ENCODE results near the gene ABAT.
"Not testable (repeated sequence)": the region's sequence is repeated elsewhere in the genome, so short reads cannot be mapped to it uniquely, and the experiment has no call there.

The ABAT gene

DNA sequence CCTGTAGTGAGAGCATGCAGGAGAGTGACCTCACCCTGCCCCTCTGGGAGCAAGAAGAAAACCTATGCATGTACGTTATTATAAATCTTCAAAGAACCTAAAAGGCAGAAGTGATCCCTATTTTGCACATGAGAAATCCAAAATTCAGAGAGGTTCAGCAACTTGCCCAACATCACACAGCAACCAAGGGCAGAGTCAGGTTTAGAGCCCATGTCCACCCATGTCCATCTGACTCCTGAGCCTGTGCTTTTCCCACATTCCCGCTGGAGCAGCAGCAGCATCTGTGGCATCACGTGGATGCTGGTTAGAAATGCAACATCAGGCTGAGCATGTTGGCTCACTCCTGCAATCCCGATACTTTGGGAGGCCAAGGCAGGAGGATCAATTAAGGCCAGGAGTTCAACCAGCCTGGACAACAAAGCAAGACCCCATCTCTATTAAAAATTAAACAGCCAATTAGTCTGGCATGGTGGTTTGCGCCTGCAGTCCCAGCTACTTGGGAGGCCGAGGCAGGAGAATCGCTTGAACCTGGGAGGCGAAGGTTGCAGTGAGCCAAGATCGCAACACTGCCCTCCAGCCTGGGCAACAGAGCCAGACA is 26.6 kb upstream of the ABAT start:
- DNase-seq (ENCODE audit: low read depth): no peak
- TF ChIP-seq MYC (IDR thresholded peaks at IDR 0.05; ENCODE audit: low read depth, low read length) (no peak), POLR2A (IDR thresholded peaks at IDR 0.05; ENCODE audit: extremely low read depth, insufficient read length) (no peak), MAX (IDR thresholded peaks at IDR 0.05; ENCODE audit: low read depth, low read length) (no peak), CTCF (IDR thresholded peaks at IDR 0.05; ENCODE audit: low read depth, low read length) (no peak)
- H3K4me3 ChIP-seq (ENCODE audit: low read depth, low read length): no peak overlapping the region

GRCh38 chr16:8648877-8649276 is 25.5 kb upstream of the ABAT start:
- no peak for DNase-seq (ENCODE audit: low read depth)
- no peak overlapping the region for H3K4me3 ChIP-seq (ENCODE audit: low read depth, low read length)
- TF ChIP-seq MAX (IDR thresholded peaks at IDR 0.05; ENCODE audit: low read depth, low read length) (no peak), POLR2A (IDR thresholded peaks at IDR 0.05; ENCODE audit: extremely low read depth, insufficient read length) (no peak), MYC (IDR thresholded peaks at IDR 0.05; ENCODE audit: low read depth, low read length) (no peak), CTCF (IDR thresholded peaks at IDR 0.05; ENCODE audit: low read depth, low read length) (no peak)

GRCh38 chr16:8649829-8650554 is 24.4 kb upstream of the ABAT start:
- no peak for TF ChIP-seq CTCF (IDR thresholded peaks at IDR 0.05; ENCODE audit: low read depth, low read length)
- no peak for TF ChIP-seq MYC (IDR thresholded peaks at IDR 0.05; ENCODE audit: low read depth, low read length)
- TF ChIP-seq POLR2A (IDR thresholded peaks at IDR 0.05; ENCODE audit: extremely low read depth, insufficient read length): no peak
- TF ChIP-seq MAX (IDR thresholded peaks at IDR 0.05; ENCODE audit: low read depth, low read length): no peak
- no peak for DNase-seq (ENCODE audit: low read depth)
- H3K4me3 ChIP-seq (ENCODE audit: low read depth, low read length): no peak overlapping the region

DNA sequence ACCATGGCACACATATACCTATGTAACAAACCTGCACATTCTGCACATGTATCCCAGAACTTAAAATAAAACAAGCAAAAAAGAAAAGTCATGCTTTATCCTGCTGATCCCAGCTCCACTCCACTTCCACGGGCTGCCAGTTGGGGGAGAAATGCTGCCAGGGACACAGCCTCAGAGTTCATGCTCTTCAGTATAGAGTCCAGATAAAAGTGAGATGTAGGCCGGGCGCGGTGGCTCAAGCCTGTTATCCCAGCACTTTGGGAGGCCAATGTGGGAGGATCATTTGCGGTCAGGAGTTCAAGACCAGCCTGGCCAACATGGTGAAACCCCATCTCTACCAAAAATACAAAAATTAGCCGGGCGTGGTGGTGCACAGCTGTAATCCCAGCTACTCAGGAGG is 22.5 kb upstream of the ABAT start:
- peak; percentile 40 for TF ChIP-seq CTCF (IDR thresholded peaks at IDR 0.05; ENCODE audit: low read depth, low read length)
- not testable (repeated sequence) for H3K4me3 ChIP-seq (ENCODE audit: low read depth, low read length)
- peak; percentile 32 for DNase-seq (ENCODE audit: low read depth)

GRCh38 chr16:8655184-8655717 is 19.2 kb upstream of the ABAT start:
- no peak overlapping the region for H3K4me3 ChIP-seq (ENCODE audit: low read depth, low read length)
- peak; percentile 83 for DNase-seq (ENCODE audit: low read depth)
- 0 out of 2 replicates have a peak, but pooled peaks have one; percentile 25 for TF ChIP-seq MAX (IDR thresholded peaks at IDR 0.05; ENCODE audit: low read depth, low read length)
- no peak for TF ChIP-seq POLR2A (IDR thresholded peaks at IDR 0.05; ENCODE audit: extremely low read depth, insufficient read length)
- TF ChIP-seq CTCF (IDR thresholded peaks at IDR 0.05; ENCODE audit: low read depth, low read length): peak; percentile 77
- TF ChIP-seq MYC (IDR thresholded peaks at IDR 0.05; ENCODE audit: low read depth, low read length): no peak; the same call in 1 of the 2 replicates
